T follicular helper cell (primary cell): ENCODE measurements around the gene PRX.

ENCODE experiments used
- DNase-seq: peaks from one replicate; pipeline ENCODE4 v3.0.0-alpha.2; 2020; ENCODE audit warnings: low read depth

The PRX gene

DNA sequence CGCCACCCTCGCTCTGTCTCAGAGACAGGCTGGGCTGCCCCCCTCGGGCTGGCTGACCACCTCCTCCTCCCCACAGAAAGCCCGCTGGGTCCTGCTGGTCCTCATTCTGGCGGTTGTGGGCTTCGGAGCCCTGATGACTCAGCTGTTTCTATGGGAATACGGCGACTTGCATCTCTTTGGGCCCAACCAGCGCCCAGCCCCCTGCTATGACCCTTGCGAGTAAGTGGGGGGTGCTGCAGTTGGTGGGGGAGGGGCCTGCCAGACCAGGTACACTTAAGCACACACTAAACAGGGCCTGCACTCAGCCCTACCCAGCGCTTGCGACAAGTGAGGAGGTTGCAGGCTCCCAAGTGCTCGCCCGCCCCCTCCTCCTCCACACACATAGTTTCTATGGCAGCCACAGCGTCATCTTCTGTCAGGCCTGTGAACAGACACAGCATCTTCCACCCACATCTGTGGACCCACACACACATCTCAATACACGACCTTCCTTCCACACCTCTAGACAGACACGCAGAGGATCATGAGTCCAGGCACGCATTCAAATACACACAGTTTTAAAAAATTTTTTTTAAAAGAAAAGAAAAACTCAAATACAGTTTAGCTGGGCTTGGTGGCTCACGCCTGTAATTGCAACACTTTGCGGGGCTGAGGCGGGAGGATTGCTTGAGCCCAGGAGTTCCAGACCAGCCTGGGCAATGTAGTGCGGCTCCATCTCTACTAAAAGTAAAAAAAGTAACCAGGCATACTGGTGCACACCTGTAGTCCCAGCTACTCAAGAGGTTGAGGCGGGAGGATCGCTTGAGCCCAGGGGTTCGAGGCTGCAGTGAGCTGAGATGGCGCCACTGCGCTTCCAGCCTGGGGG lies 46.2 kb downstream of the PRX start:
- no peak for DNase-seq

DNA sequence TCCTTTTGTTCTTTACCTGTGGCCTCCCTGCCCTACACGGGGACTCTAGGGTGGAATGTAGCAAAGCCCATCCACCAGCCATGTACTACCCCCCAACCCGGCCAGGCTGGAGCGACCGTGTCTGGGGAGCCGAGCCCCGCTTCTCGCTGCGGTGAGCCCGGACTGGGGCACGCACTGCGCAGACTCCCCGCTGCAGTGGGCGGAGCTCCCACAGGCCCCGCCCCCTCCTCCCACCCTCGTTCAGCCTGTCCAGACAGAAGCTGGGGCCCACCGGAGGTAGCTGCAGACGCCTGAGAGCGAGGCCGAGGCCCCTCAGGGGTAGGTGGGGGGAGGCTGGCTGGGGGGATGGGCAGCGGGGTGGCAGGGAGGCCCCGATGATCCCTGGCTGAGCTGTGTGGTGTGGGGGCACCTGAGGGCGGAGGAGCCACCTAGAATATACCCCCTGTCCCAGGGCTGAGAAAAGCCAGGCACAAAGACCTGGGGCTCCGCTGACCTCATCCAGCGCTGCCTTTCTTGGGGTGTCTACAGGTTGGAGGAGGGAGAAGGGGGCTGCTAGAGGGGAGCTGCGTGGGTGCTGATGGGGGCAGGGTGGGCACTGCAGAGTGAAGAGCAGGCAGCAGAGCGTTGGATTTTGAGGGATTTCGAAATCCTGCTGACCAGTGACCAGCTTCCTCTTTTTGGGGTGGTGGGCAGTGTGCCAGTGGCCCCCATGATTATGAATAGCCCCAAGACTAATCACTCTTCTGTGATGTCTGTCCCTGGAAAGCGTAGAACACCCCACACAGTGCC lies 47.4 kb downstream of the PRX start:
- no peak for DNase-seq

DNA sequence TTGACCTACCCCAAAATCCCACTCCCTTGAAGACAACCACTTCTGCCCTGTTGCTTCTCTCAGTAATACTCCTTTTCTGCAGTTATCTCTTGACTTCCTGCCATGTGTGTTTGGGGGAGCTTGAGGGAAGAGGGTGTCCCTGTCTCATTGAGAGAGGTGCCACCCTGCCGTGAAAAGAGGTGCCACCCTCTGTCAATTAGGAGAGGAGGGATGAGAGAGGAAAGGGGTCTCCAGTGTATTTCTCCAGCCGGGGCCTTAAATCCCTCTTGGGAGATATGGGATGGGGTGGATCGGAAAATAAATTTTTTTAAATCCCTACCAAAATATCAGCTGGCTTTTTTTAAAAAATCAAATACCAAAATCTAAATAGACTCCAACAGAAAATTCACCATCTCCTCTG lies 48.2 kb downstream of the PRX start:
- no peak for DNase-seq

DNA sequence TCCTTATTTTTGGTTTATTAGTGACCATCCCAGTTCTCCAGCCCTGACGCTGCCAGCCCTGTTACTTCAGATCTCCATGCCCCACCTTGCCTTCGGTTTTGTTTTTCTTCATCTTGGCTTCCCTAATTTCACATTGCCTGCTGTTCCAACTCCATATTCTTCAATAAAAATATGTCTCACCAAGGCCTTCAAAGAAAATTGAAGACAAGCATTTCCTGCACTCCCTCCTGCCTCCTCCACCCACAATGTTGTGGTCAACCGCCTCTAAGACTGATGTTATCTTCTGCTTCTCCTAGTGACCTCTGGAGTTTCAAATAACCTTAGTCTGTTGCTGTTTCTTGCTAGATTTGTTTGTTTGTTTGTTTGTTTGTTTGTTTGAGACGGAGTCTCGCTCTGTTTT lies 50.1 kb downstream of the PRX start:
- no peak for DNase-seq

DNA sequence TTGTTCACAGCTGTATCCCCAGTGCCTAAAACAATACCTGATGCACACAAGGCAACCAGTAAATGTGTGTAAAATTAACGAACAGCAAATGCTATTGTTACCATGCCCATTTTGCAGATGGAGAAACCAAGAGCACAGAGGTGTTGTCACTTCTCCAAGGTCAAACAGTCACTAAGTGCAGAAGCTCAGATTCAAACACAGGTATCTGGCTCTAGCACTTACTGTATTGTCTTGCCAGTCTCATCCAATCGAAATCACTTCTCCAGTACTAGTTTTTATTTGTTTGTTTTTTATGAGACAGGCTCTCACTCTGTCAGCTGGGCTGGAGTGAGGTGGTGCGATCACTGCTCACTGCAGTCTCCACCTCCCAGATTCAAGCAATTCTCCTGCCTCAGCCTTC lies 51.0 kb downstream of the PRX start:
- DNase-seq, result no peak

DNA sequence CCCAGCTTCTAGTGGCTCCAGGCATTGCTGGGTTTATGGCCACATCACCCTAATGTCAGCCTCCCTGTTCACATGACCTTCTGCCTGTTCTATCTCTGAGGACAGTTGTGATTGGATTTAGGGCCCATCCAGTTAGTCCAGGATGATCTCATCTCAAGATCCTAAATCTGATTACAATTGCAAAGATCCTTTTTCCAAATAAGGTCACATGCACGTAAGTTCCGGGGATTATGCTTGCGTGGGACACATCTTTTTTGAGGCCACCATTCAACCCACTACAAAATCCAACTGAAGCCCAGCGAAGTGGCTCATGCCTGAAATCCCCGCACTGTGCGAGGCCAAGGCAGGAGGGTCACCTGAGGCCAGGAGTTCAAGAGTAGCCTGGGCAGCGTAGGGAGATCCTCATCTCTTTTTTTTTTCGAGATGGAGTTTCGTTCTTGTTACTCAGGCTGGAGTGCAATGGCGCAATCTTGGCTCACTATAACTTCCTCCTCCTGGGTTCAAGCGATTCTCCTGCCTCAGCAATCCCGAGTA lies 52.4 kb downstream of the PRX start:
- no peak for DNase-seq

DNA sequence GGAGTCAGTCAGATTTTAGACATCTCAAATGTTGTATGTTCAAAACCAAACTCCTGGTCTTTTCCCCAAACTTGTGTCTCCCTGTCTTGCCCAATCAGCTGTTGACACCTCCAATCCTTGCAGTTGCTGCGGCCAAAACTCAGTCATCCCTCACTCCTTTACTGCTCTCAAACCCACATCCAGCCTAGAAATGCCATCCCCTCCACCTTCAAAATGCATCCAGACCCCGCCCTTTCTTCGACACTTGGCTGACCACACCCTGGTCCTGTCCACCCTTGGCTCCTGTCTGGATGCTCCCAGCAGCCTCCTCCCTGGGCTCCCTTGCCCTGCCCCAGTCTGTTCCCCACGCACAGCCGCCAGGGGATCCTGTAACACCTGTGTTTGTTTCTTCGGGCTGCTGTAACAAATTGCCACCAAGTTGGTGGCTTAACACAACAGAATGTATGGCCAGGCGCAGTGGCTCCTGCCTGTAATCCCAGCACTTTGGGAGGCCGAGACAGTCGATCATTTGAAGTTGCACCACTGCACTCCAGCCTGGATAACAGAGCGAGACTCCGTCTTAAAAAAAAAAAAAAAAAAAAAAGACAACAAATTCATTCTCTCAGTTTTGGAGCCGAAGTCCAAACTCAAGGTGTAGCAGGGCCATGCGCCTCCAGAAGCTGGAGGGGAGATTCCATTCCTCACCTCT lies 53.0 kb downstream of the PRX start:
- no peak for DNase-seq

DNA sequence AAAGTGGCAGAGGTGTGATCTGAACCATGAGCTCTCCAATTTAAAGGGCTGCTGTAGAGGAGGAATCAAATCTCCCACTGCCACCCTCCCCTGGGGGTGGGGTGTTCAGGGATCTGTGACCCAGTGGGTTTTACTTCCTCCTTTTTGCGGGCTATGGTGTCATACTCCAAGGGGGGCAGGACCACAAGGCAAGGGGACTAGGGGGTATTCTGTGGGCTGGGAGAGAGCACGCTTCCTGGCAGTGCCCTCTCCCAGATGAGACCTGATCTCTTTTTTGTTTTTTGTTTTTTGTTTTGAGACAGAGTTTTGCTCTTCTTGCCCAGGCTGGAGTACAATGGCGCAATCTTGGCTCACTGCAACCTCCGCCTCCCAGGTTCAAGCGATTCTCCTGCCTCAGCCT lies 54.4 kb downstream of the PRX start:
- no peak for DNase-seq

DNA sequence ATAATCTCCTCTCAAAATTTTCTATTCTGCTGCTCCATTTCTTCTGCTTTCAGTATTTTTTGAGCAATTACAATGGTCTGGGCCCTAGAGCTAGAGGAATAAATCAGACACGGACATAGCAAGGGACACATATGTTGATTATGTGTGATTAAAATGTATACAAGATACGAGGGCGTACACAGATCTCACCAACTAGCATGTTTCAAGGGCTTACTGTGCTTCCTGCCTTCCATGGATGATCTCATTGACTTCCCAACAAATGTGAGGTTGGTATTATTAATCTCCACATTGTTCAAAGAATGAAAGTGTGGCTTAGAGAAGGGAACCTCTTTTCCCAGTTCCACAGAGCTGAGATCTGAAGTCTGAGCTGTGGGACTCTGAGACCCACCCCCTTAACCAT lies 55.5 kb downstream of the PRX start:
- DNase-seq, result no peak

DNA sequence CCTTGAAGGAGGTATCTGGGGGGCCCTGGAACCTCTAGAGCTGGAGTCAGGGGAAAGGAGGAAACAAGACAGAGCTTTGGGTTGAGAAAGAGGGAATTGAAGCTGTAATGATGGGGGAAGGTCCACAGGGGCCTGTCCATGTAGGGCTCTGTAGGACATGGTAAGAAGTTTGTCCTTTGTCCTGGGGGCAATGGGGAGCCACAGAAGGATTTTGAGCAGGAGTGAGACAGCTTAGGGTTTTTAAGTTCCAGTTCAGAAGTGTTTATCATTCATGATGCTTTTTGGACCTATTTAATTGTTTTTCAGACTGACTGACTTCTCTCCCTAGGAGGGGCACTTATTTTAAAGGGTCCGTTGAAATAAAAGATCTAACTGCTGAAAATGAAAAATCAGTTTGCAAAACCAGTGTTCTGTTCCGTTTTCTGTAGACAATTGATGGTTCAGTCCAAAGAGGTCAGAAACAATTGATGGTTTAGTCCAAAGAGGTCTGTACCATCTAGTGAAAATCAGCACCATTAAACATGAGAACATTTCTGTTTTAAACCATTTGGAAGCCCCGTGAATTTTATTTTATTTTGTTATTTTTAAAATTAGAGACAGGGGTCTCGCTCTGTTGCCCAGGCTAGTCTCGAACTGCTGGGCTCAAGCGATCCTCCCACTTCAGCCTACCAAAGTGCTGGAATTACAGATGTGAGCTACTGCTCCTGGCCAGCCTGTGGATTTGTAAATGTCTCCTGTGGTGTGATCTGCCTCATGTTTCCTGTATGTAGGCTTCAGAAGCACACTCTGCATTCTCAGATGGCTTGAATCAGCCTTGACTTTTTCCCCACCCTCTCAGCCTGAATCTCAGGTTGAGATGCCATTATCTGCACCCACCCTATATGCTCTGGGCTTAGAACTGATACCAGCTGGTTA lies 56.2 kb downstream of the PRX start:
- no peak for DNase-seq

DNA sequence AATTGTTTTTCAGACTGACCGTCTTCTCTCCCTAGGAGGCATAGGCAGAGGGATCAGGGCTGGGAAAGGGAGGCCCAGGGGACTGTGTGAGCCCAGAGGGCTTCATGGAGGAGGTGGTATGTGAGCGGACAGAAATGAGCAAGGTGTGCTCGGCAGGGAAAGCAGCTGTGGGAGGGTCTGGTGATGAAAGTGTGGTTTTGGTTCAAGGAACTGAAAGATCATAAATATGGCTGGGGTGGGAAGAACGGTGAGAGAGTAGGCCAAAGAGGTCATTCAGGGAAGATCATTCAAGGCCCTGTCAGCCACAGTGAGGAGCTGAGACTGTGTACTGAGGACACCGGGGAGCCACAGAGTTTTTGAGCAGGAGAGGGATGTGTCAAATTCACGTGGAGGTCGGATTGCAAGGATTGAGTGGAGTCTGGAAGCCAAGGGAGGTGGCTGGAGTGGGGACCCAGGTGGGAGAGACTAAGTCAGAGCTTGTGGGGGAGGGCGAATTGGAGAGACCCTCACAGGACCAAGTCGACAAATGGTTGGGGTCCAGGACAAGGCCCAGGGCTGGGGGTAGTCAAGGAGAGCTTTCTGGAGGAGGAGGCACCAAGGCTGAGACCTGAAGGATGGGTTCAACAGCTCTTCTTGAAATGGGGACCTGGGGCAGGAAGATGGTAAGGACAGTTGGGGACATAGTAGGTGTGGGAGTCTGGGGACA lies 57.0 kb downstream of the PRX start:
- no peak for DNase-seq

DNA sequence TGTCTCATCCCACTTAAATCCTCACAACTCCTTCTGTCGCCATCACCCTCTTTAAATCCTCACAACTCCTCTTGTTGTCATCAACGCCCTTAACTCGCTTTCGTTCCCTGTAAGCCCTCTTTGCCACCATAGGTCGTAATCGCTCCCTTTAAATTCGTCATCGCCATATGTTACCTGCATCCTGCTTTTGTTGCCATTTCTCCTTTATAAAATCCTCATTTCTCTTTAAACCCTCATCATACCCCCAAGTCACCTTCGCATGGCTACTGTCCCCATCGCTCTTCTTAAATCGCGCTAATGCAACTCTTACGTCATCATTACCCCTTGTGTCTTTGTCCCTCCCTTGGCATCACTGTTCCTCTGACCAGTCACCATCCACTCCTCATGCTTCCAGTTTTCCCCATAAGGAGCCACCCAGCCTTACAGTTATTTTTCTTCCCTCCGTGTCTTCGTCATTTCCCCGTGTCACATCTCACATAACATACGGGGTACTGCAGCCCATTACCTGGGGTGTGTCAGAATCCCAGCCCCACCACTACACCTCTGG lies 64.1 kb downstream of the PRX start:
- DNase-seq, result no peak

DNA sequence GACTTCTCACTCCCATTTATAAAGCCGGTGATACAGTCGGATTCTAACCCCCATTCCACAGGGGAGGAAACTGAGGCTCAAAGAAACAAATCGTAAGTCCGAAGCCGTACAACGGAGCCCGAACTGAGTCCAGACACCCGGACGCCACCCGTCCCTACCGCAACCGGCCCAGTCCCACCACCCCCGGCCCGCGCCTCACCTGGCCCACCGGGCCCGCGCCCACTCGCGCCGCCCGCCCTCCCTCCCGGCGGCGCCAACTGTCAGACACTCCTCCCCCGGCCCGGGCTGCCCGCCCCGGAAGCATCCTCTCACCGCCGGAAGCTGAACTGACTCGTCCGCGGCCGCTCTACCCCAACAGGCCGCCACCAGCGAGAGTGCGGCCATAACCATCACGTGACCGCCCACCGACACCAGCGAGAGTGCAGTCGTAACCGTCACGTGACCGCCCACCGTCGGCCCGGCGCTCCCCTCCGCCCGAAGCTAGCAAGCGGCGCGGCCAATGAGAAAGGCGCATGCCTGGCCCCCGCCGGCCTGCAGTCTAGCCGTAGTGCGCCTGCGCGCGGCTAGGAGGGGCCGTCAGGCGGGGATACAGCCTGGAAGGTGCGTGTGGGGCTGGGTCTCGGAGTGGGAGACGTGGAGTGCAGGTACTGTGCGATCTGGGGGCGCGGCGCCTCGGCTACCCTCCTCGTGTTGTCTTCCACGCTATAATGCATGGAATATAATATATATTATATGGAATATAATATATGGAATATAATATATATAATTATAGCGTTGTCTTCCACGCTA lies 64.9 kb downstream of the PRX start, which contains the start of the genes C19orf47 and PLD3:
Gene C19orf47 (minus strand): TSS at position 273 of the 789 bp plus-strand sequence. CDS start 6,540 bp downstream, outside the sequence.
Gene PLD3 (plus strand): TSS at position 571 of the 789 bp plus-strand sequence. CDS start 17,789 bp downstream, outside the sequence.
- DNase-seq, result peak; percentile 98

DNA sequence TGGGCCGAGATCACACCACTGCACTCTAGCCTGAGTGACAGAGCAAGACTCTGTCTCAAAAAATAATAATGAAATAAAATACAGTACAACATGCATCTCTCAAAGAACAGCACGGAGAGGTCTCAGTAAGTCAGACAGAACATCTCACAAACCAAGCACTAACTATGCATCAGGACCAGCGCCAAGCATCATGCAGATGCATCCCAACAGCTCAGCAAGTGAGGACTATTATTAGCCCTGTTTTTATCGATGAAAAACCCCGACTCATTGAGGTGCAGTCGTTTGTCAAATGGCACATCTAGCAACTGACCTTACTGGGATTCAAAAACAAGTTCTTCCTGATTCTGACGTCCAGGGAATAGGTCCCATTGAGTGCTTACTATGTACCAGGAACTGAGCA lies 68.8 kb downstream of the PRX start:
- no peak for DNase-seq
